COLO668 (cell line): ENCODE data around the gene TBC1D8.

Source experiments
- DNase-seq: peaks from one replicate; lab custom pipeline; 2025; ENCODE audit not compliant: unreplicated experiment; lab: John Stamatoyannopoulos, UW

The TBC1D8 gene

DNA sequence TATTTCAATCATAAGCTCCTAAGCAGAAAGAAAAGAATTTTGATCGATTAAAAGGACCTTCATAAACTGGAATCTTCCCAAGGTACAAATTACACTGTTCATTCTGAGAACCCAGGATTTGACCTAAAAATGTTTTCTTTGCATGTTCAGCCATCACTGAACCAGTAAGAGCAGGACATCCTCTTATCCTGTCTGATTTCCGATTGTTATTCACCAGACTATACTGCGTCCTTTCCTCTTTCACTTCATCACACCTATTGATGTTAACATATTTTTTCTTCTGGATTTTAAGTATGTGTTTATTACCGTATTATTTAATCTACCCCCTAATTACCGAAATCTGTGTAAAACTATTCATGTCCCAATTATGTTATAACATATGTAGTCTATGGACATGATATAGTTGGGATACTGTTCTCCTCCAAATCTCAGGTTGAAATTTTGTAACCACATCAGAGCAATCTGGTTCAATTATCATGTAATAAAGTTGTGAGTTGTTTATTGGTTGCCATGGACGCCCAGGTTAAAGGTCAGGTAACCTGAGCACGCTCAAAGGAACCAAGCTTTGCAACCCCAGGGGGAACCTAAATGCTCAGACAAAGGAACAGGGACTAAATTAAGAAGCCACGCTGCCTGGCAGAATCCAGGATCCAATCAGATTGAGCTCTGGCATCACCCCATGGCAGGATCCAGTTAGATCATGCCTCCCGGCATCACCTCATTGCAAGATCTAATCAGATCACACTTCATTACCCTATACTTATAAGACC is 11.6 kb upstream of the TBC1D8 start:
- DNase-seq = peak; percentile 19

DNA sequence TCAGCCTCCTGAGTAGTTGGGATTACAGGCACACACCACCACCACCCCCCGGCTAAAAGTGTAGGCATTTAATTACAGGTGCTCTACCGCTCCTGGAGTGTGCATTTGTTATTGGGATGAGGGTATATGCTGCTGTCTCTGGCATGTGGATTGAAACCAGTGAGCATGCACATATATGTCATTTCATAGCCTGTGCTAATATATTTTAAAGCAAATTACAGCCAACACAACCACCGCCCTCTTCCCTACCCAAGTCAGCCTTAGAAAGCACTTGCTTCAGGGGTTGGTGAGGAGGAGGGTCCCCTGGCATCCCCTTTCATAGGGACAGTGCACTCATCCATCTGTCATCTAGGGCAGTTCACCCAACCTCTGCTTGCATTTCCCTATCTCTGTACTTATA is 10.5 kb upstream of the TBC1D8 start:
- DNase-seq = no peak

DNA sequence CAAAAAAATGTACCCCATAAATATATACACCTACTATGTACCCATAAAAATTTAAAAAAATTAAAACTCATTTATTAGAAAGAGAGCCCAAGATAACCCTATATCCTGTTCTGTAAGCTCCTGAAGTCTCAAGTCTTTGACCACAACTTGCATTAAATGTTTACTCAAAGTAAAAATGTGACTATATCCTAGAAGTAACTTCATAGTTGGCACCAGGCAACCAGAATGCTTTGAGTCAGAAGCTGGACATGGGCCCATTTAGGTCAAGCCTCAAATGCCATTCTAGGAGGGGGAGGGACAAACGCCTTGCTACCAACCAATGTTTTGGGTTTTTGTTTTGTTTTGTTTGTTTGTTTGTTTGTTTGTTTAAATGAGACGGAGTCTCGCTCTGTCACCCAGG is 9.3 kb upstream of the TBC1D8 start:
- no peak for DNase-seq

DNA sequence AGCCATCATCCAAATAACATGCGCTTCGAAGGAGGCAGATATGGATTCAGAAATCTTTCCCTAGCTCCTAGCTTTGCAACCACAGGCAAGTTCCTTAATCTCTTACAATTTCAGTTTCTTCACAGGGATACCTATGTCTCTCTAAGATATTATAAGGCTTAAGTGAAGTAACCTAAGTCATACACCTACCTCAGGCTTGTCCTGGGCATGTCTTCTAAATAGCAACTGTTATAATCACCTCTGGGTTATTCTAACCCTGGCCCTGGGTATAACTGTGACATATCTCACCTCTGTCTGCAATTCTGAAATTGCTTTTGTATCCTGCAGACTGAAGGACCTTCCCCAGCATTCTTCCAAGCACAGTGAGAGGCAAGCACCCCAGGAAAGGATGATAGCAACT is 8.3 kb upstream of the TBC1D8 start:
- no peak for DNase-seq

DNA sequence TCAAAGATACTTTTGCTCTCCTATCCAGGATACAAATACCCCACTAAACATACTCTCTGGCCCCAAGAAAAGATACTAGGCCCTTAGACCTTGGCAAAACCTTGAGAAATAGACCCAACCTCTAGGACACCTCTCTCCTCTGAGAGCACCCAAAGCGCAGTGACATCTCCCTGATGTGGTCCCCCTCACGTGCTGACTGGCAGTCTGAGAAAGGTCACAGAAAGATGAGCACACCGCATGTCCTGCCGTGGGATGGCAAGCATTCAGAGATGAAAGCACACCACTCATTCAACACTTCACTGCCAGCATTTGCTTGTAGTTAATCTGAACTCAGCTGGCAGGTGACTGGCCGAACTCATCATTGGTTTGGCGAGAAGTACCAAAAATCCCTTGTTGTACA is 6.1 kb upstream of the TBC1D8 start:
- no peak for DNase-seq

DNA sequence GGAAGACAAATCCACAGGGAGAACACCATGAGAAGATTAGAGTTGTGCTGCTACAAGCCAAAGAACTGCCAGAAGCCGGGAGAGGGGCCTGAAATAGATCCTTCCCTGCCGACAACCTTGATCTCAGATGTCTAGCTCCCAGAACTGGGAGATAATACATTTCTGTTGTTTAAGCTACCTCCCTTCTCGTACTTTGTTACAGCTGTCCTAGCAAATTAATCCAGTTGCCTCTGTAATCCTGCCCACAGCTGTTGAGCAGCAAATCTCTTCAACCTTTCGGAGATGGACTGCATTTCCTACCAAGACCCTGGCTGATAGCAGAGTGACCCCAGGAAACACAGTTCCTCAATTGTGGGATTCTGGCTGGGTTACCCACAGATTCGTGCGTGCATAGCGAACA is 2.6 kb upstream of the TBC1D8 start:
- no peak for DNase-seq

DNA sequence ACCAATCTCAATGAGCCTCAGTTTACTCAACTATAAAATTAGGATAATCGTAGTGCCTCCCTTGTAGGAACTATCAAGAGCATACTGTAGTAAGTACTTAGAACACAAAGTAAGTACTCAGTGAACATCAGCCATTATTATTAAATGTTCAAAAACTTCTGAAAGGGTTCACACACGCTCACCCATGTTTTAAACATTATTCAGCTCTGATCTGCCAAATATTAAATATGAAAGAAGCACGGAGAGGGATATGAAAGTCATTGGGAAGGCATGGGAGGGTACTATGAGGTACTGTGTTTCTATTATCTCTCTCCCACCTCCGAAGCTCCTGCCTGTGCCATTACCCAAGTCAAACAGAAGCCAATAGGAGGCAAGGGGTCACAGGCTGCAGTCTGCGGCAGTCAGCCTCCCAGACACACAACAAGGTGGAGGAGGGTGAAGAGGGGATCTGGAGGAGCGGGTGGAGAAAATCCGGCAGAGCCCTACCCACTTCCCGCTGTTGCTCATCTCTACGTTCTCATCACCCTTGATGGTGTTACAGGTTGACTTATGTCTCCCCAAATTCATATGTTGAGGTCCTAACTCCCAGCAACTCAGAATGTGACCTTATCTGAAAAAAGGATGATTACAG is 2.0 kb upstream of the TBC1D8 start:
- DNase-seq = no peak

DNA sequence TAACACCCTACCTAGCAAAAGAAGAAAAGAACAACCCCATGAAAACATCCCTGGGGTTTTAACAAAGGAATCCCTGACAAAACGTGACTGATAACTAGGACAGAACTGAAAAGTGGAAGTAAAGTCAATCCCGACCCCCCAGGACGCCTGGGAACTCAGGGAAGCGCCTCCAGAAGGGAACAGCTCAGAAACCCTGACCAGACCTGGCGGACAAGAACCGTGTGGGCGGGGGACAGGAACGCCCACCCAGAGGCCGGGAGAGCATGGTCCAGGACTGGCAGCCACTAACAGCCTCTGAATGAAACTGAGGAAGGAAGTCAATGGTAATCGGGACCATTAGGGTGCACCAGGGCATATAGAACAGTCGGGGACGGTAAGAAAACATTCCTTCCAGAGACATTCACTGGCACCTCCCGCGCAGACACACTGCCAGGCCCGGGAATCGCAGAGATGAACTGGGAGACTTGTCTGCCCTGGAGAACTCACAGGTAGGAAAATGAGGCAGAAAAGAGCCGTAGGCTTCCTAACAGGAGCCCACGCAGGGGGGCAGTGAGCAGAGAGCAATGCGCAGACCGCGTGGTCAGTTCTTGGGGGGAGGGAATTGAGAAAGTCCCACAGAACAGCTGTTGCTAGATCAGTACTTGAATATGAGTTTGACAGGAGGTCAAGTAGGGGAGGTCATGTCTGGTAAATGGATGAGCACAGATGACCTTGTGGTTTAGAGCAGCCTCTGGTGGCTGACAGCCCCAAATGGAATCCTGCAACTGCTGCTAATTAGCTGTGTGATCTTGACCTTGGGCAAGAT is 1.3 kb upstream of the TBC1D8 start:
- DNase-seq = peak; percentile 66

DNA sequence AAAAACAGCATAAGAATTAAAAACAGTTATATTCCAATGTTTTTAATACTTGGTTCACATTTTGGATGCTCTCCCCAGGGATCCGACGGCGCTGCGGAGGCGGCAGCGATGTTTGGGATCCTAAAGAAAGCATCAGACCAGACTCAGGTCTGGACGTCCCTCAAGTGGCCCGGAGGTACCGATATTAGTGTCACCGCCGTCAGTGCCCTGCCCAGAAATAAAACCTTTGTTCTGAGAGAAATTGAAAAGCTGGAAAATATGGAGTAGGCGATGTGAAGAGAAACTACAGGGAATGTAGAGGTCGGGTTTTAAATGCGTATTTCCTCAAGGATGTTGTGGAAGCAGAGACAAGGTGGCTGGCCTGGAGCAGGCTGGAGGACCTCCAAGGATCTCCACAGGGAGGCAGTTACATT is 683 bp upstream of the TBC1D8 start:
- DNase-seq = peak; percentile 22

DNA sequence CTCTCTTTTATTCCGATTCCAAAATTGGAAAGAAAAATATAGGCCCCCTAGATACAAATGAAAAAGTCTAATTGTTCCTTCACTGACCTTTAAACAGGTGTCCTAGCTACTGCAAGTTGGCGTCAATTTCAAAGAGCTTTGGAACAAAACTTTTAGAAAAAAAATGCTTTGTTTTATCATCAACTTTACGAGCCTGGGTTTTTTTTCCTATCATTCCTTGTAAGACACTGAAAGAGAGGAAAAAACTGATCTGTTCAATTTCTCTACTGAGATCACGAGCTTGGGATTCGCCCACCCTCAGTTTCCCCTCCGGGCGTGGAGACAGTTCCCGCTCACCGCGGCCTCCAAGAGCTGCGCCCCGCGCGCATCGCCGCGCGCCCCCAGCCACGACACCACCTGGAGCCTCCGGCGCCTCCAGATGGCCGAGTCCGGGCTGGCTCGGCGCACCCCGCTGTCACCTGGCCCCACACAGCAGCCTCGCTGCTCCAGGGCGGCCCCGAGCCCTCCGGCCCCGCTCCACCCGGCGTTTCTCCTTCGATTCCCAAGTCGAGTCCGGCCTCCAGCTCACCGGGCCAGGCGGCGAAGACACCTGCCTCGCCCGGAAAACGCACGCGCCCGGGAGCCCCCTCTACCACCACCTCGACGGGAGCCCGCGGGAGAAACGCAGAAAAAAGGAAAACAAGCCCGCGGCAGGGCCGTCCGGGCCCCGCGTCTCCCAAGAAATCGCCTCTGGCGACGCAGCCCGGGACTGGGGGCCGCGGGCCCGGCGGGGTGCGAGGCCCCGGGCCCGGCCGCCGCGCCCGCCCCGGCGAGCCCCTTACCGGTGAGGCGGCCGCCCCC is 656 bp downstream of the TBC1D8 start:
- peak; percentile 76 for DNase-seq

DNA sequence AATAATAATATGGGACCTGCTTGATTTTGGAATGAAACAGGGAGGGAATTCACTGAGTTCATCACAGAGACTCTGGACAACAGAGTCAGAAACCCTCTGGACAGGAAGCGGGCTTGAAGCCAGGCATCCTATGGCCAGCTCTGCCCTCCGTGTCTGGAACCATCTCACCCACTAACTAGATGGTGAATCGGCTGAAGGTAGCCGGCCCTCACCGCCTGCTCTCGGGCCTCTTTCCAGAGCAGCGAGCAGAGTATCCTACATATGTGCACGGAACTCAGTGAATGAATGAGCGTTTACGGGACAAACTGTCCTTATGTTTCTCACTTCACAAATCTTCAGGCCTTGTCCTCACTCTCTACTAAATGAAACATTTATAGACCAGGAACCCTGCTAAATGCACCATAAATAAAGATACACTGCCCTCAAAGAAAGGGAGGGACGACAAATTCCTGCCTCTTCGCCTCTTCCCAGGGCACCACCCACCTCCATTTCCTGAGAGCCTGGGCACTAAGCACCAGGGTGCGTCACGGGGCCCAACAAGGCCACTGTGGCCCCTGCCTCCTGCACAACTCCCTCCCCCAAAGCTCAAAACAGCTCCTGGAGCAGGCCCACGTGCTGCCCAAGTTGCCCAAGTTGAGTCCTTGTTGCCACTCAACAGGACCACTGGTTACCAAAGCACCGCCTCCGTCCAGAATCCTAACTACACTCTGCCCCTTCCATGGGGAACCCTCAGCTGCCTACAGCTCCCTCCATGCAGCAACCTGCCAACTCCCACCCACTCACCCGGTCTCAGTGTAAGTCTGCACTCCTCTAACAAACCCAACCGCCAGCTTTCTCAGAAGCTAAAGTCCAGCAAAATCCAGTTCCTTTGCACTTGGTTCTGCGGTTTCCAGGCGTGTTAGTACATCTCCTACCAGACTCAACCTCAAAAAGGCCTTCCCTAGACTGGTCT is 1.7 kb downstream of the TBC1D8 start:
- DNase-seq = peak; percentile 50

DNA sequence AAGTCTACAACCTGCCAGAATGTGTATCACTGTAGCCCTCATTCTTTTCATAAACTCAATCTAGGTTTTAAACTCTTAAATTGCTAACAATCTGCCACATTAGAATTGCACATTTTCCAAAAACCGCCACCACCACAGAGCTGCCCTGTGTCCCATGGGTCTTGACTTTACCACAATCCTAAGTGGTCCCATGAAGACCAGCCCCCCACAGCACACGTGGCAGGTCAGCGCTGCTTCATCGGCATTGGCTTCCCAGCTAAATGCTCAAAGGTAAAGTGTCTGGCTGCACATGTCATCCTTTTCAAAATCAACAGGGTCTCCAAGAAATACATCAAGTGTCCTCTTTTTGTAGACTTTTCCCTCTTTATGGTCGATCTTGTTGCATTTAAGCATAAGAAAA is 2.4 kb downstream of the TBC1D8 start:
- DNase-seq = peak; percentile 7

DNA sequence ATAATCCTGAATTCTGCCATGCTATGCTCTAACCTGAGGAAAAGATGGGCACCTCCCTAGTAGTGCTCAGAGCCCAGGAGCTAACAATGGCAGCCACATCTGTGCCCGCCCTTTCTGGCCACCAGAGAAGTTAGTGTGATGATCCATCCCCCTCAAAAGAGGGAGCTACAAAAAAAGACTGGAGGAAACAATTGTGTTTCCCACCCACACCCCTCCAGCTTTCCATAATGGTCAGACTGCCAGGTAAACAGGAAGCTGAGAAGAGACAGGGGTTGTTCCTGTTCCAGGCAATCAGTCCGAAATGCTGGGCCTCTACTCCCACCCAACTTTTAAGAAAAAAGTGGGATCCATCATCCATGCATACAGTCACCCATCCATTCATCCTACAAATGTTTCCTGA is 3.2 kb downstream of the TBC1D8 start:
- no peak for DNase-seq

DNA sequence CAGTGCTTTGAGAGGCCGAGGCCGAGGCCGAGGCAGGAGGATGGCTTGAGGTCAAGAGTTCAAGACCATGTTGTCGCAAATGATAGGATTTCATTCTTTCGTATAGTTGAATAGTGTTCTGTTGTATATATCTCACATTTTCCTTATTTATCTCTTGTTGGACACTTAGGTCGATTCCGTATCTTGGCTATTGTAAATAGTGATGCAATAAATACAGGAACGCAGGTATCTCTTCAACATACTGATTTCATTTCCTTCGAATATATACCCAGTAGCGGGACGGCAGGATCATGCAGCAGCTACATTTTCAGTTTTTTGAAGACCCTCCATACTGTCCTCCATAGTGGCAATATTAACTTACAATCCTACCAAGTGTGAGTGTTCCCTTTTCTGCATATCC is 4.1 kb downstream of the TBC1D8 start:
- no peak for DNase-seq

DNA sequence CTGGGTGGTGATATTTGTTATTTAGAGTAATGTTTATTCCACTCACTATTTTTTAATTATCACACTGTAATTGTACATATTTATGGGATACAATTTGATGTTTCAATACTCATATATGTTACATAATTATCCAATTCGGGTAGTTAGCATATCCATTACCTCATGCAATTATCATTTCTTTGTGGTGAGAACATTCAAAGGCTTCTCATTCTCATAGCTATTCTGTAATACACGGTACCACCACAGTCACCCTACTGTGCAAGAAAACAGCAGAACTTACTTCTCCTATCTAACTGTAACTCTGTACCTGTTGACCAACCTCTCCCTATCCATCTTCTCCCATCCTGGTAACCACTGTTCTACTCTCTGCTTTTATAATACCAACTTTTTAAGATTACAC is 4.6 kb downstream of the TBC1D8 start:
- DNase-seq = no peak

DNA sequence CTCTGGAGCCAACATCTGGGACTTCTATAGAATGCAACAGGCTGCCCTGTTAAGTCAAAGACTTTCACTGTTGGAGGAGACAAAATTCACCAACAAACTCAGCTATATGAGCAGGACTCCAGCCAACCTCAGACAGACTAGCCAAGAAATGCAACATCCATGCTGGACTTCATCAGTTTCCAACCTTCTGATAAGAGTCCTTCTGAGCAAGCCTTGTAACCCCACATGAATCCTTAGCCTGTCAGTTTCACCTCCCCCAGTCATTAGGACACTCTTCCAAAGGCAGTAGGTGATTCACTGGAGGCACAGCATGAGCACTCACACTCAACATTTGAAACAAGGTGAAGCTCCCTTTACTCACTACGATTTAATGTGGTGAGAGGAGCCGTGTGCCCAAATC is 5.8 kb downstream of the TBC1D8 start:
- no peak for DNase-seq

DNA sequence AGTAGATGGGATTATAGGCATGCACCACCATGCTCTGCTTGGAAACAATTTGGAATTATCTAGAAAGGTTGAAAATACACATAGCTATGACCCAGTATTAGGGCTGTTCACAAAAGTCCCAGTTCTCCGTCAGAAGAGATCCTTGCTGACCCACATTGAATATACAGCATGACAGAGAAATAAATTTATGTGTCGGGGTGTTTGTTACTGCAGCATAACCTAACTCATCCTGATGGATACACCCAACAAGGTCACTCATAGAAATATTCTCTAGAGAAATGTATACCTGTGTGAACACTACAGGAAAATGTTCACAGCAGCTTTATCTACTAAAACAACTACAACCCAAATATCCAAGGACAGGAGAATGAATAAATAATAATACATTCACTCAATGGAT is 9.0 kb downstream of the TBC1D8 start:
- DNase-seq = no peak

DNA sequence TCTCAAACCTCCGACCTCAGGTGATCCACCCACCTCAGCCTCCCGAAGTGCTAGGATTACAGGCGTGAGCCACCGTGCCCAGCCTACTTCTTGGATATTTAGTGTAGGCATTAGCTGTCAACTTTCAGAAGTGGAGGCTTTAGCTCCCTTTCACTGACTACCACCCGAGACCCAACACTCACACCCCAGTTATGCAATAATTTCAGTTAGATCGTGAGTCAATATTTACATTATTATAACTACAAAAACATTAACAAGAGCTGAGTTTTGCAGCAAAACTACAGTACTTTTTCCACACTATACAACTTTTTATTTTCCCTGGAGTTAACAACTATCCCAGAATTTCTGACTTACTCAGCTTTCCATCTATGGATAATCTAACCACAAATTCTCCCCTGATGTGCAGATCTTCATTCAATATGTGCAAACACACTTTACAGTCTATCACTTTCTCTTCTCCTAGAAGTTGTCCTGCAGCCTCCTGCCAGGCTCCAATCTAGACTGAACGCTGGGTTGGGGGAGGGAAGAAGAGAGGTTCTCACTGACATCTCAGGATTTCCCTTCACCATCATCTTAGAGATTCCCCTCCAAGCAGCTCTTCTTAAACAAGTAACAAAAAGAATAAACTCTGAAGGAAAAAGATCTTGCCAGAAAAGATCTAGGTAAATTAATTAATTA is 10.1 kb downstream of the TBC1D8 start:
- DNase-seq = no peak

DNA sequence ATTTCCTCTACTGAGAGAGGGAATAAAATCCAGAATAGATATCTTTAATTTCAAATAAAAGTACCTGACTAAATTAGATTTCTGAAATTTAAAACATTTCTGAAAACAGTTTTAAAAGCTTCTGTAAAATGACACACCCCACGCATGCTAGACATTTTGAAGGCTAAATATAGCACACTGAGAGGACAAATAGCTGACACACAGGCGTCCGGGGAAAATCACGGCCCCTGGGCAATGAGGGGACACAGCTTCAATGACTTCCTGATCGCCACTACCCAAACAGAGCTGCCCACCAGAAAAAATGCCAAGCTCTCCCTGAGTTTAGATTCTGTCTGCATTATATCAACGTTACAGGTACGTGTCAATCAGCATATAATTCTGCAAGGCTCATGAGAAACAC is 10.9 kb downstream of the TBC1D8 start:
- no peak for DNase-seq

DNA sequence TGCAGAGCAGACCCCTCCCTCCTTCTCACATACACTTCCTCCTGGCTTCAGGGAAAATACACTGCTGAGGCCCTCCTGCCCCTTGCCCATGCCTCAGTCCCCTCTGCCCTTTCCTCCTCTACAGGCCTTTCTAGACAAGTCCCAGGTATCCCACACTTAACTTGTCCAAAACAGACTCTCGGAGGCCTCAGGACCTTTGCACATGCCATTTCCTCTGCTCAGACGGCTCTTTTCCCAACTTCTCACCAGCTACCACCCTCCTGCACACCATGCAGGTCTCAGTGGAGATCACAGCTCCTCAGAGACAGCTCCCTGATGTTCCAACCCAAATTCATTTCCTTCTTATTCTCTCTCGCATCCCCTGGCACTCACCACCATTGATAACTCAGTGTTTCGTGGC is 11.7 kb downstream of the TBC1D8 start:
- no peak for DNase-seq
